ENCODE data around the gene XPNPEP2.

The XPNPEP2 gene

DNA sequence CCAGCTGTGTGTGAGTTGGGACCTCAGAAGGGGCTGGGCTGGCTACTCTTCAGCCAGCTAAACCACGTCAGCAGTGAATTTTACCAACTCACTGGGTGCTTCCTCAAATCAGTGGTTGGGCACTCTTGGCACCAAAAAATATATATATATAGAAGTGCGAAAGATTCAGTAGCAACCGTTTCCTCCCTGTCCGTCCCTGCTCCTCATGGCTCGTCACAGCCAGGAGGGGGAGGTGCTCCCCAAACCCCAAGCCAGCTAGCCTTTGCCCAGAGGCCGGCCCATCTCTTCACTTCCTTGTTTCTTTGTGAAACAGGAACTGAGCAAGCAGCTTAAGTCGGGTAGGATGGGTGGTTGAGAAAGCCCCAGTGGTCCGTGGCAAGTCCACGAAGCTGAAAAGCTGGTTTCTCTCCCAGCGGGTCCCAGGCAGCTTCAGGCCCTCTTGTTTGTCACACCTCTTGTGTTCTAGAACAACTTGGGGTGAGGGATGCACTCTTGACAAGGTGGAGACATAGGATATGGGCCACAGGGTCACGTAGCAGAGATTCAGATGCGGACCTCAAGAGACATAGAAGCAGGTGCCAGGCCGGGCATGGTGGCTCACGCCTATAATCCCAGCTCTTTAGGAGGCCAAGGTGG lies 34.1 kb downstream of the XPNPEP2 start:
- no peak for DNase-seq (ENCODE audit: low read depth, low spot score)
- in situ Hi-C loops (cut with HindIII; ENCODE audit: low sequenced_read_pairs), result no loop called here
- H3K4me3 ChIP-seq (ENCODE audit: low read depth, low read length), result no peak overlapping the region
- TF ChIP-seq, protein P1, sequence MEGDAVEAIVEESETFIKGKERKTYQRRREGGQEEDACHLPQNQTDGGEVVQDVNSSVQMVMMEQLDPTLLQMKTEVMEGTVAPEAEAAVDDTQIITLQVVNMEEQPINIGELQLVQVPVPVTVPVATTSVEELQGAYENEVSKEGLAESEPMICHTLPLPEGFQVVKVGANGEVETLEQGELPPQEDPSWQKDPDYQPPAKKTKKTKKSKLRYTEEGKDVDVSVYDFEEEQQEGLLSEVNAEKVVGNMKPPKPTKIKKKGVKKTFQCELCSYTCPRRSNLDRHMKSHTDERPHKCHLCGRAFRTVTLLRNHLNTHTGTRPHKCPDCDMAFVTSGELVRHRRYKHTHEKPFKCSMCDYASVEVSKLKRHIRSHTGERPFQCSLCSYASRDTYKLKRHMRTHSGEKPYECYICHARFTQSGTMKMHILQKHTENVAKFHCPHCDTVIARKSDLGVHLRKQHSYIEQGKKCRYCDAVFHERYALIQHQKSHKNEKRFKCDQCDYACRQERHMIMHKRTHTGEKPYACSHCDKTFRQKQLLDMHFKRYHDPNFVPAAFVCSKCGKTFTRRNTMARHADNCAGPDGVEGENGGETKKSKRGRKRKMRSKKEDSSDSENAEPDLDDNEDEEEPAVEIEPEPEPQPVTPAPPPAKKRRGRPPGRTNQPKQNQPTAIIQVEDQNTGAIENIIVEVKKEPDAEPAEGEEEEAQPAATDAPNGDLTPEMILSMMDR (IDR thresholded peaks at IDR 0.05; ENCODE audit: low read depth, low read length), result no peak

GRCh38 chrX:129773649-129774458 lies 35.1 kb downstream of the XPNPEP2 start:
- TF ChIP-seq, protein P1 (IDR thresholded peaks at IDR 0.05; ENCODE audit: low read depth, low read length), result no peak
- in situ Hi-C loops (cut with HindIII; ENCODE audit: low sequenced_read_pairs), result no loop called here
- DNase-seq (ENCODE audit: low read depth, low spot score), result no peak
- no peak overlapping the region for H3K4me3 ChIP-seq (ENCODE audit: low read depth, low read length)

- TF ChIP-seq, protein P1 (IDR thresholded peaks at IDR 0.05; ENCODE audit: low read depth, low read length), result no peak
- H3K4me3 ChIP-seq (ENCODE audit: low read depth, low read length), result no peak overlapping the region
Observed at GRCh38 chrX:129777218-129778030, 38.6 kb downstream of the XPNPEP2 start.

DNA sequence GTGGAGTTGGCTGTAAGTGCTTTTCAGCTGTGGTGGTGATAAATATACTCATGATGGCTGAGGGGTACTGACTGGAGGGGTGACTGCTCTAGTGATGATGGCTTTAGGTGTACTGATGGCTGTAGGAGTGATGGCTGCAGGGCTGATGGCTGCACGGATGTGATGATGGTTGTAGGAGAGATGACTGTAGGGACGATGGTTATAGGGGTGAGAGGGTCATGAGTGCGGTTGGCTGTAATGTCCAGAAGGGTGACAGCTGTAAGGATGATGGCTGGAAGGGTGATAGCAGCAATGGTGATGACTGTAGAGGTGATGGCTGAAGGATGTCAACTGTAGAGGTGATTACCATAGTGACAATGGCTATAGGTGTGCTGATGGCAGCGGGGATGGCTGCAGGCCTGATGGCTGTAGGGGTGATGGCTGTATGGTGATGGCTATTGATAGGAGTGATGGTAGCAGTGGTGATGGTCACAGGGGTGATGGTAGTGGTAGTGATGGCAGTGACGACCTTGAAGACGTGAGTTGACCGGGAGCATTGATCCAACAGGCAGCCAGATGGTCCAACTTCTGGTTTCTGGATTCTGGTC lies 40.4 kb downstream of the XPNPEP2 start:
- H3K4me3 ChIP-seq (ENCODE audit: low read depth, low read length), result no peak overlapping the region
- in situ Hi-C loops (cut with HindIII; ENCODE audit: low sequenced_read_pairs), result no loop called here

More at GRCh38 chrX:129777218-129778030, 38.6 kb downstream of the XPNPEP2 start:
- no peak for DNase-seq (ENCODE audit: low read depth, low spot score)
- in situ Hi-C loops (cut with HindIII; ENCODE audit: low sequenced_read_pairs), result no loop called here

GRCh38 chrX:129779747-129780146 lies 41.0 kb downstream of the XPNPEP2 start, which contains the start of gene SASH3:
SASH3 (plus strand) TSS chrX:129779949; CDS start chrX:129780098, 149 bp downstream.
- H3K4me3 ChIP-seq (ENCODE audit: low read depth, low read length), result no peak within 1 kb of the TSS
- TF ChIP-seq, protein P1 (IDR thresholded peaks at IDR 0.05; ENCODE audit: low read depth, low read length), result no peak

More for the DNA sequence above, 40.4 kb downstream of the XPNPEP2 start:
- TF ChIP-seq, protein P1 (IDR thresholded peaks at IDR 0.05; ENCODE audit: low read depth, low read length), result no peak
- DNase-seq (ENCODE audit: low read depth, low spot score), result no peak

More at GRCh38 chrX:129779747-129780146, 41.0 kb downstream of the XPNPEP2 start, which contains the start of gene SASH3:
- no peak for DNase-seq (ENCODE audit: low read depth, low spot score)
- in situ Hi-C loops (cut with HindIII; ENCODE audit: low sequenced_read_pairs), result no loop called here

Measured in astrocyte of the spinal cord (primary cell).